GM12873 (cell line): ENCODE measurements around the gene TEX14.

ENCODE experiments used
- CTCF ChIP-seq: IDR thresholded peaks from 2 replicates; pipeline ENCODE4 v1.5.1; 2012; ENCODE audit warnings: low read depth, mild to moderate bottlenecking, moderate library complexity, low read length, control low read depth; ENCODE audit not compliant: insufficient read depth; ENCODE audit errors: missing control alignments

Gene TEX14

GRCh38 chr17:58575511-58575910 is 116.3 kb downstream of the TEX14 start:
- no peak for TF ChIP-seq CTCF

GRCh38 chr17:58574025-58574424 is 117.8 kb downstream of the TEX14 start:
- no peak for TF ChIP-seq CTCF

- TF ChIP-seq CTCF = no peak
These were observed 119.0 kb downstream of the TEX14 start for GRCh38 chr17:58572846-58573245.

- no peak for TF ChIP-seq CTCF
These were observed 121.1 kb downstream of the TEX14 start for GRCh38 chr17:58570758-58571157.

GRCh38 chr17:58569196-58569595 is 122.6 kb downstream of the TEX14 start:
- no peak for TF ChIP-seq CTCF

GRCh38 chr17:58568044-58568799 is 123.6 kb downstream of the TEX14 start:
- TF ChIP-seq CTCF = no peak

- no peak for TF ChIP-seq CTCF
These were observed 126.2 kb downstream of the TEX14 start for GRCh38 chr17:58565389-58566311.
